H9 (cell line): ENCODE data around the gene CDH4. TPM values are rescaled to one million over a fixed set of nuclear protein-coding genes. Genes with fewer than 3 reads are reported as not detected.

Source experiments
- DNase-seq: peaks from one replicate; pipeline ENCODE4 v3.0.0-alpha.2; 2017
- H2AFZ ChIP-seq: one replicate; pipeline ENCODE4 v1.6.1; 2013; ENCODE audit warnings: mild to moderate bottlenecking, low read length, control low read depth, moderate library complexity
- H2AK5ac ChIP-seq: 2 replicates; pipeline ENCODE4 v1.6.1; 2013; ENCODE audit warnings: low read length, control low read depth, mixed read lengths; ENCODE audit not compliant: insufficient read length
- H2BK120ac ChIP-seq: one replicate; pipeline ENCODE4 v1.6.1; 2013; ENCODE audit warnings: low read depth, mild to moderate bottlenecking, low read length, control low read depth, inconsistent platforms; ENCODE audit not compliant: poor library complexity, severe bottlenecking
- H2BK12ac ChIP-seq: 2 replicates; pipeline ENCODE4 v1.6.1; 2013; ENCODE audit warnings: low read length, control low read depth, mixed read lengths, low read depth; ENCODE audit not compliant: insufficient read length
- H2BK15ac ChIP-seq: 2 replicates; pipeline ENCODE4 v1.6.1; 2013; ENCODE audit warnings: low read depth, low read length, control low read depth
- H2BK20ac ChIP-seq: one replicate; pipeline ENCODE4 v1.6.1; 2013; ENCODE audit warnings: low read depth, mild to moderate bottlenecking, low read length, control low read depth, inconsistent platforms; ENCODE audit not compliant: poor library complexity, severe bottlenecking
- H2BK5ac ChIP-seq: 2 replicates; pipeline ENCODE4 v1.6.1; 2013; ENCODE audit warnings: low read length, control low read depth, mixed read lengths; ENCODE audit not compliant: insufficient read length
- H3K14ac ChIP-seq: 2 replicates; pipeline ENCODE4 v1.6.1; 2013; ENCODE audit warnings: low read length, control low read depth; ENCODE audit not compliant: insufficient read depth
- H3K18ac ChIP-seq: 2 replicates; pipeline ENCODE4 v1.6.1; 2013; ENCODE audit warnings: low read depth, mild to moderate bottlenecking, mixed read lengths, low read length, control low read depth; ENCODE audit not compliant: insufficient read length
- H3K23ac ChIP-seq: 2 replicates; pipeline ENCODE4 v1.6.1; 2013; ENCODE audit warnings: low read length, control low read depth, mixed read lengths, low read depth; ENCODE audit not compliant: insufficient read length
- H3K23me2 ChIP-seq: 2 replicates; pipeline ENCODE4 v1.6.1; 2013; ENCODE audit warnings: low read depth, mild to moderate bottlenecking, mixed read lengths, low read length, control low read depth; ENCODE audit not compliant: insufficient read length, poor library complexity, severe bottlenecking
- H3K27ac ChIP-seq: 2 replicates; pipeline ENCODE4 v1.5.1; 2013; ENCODE audit warnings: low read length, control low read depth, mixed read lengths, low read depth; ENCODE audit not compliant: insufficient read length
- H3K27me3 ChIP-seq: 2 replicates; pipeline ENCODE4 v1.6.1; 2013; ENCODE audit warnings: low read length, control low read depth, inconsistent platforms; ENCODE audit not compliant: insufficient read depth
- H3K4ac ChIP-seq: 2 replicates; pipeline ENCODE4 v1.6.1; 2013; ENCODE audit warnings: low read depth, mild to moderate bottlenecking, control low read depth, inconsistent platforms, low read length, moderate library complexity
- H3K4me1 ChIP-seq: 2 replicates; pipeline ENCODE4 v1.6.1; 2013; ENCODE audit warnings: low read length, control low read depth, inconsistent platforms; ENCODE audit not compliant: insufficient read depth
- H3K4me2 ChIP-seq: 2 replicates; pipeline ENCODE4 v1.6.1; 2013; ENCODE audit warnings: low read length, control low read depth, mixed read lengths; ENCODE audit not compliant: insufficient read length, insufficient read depth
- H3K56ac ChIP-seq: 2 replicates; pipeline ENCODE4 v1.6.1; 2013; ENCODE audit warnings: low read depth, mild to moderate bottlenecking, mixed read lengths, low read length, control low read depth; ENCODE audit not compliant: insufficient read length
- H3K79me1 ChIP-seq: 2 replicates; pipeline ENCODE4 v1.6.1; 2013; ENCODE audit warnings: low read depth, mild to moderate bottlenecking, moderate library complexity, low read length, control low read depth, inconsistent platforms; ENCODE audit not compliant: insufficient read depth, poor library complexity, severe bottlenecking
- H3K79me2 ChIP-seq: 2 replicates; pipeline ENCODE4 v1.6.1; 2013; ENCODE audit warnings: low read length, control low read depth, inconsistent platforms; ENCODE audit not compliant: insufficient read depth
- H3K9ac ChIP-seq: 2 replicates; pipeline ENCODE4 v1.6.1; 2013; ENCODE audit warnings: low read length, control low read depth, mixed read lengths; ENCODE audit not compliant: insufficient read length; ENCODE audit errors: extremely low read depth
- H3K9me3 ChIP-seq: one replicate; pipeline ENCODE4 v1.6.1; 2013; ENCODE audit warnings: low read depth, low read length, inconsistent platforms; ENCODE audit not compliant: control insufficient read depth
- H3T11ph ChIP-seq: one replicate; pipeline ENCODE4 v1.6.1; 2013; ENCODE audit warnings: mild to moderate bottlenecking, low read length, control low read depth, inconsistent platforms
- H4K20me1 ChIP-seq: one replicate; pipeline ENCODE4 v1.6.1; 2013; ENCODE audit not compliant: control insufficient read depth, insufficient read length, insufficient read depth
- H4K5ac ChIP-seq: 2 replicates; pipeline ENCODE4 v1.6.1; 2013; ENCODE audit warnings: low read depth, mild to moderate bottlenecking, mixed read lengths, low read length, control low read depth; ENCODE audit not compliant: insufficient read length
- H4K8ac ChIP-seq: replicated peaks from 2 replicates; pipeline ENCODE4 v1.6.1; 2013; ENCODE audit warnings: low read length, control low read depth, mixed read lengths, low read depth; ENCODE audit not compliant: insufficient read length
- H4K91ac ChIP-seq: 2 replicates; pipeline ENCODE4 v1.6.1; 2013; ENCODE audit warnings: low read depth, mild to moderate bottlenecking, moderate library complexity, mixed read lengths, low read length, control low read depth; ENCODE audit not compliant: insufficient read length
- H3K27ac Mint-ChIP-seq, 3 experiments: 2 replicates in 2 of 3; 3 replicates in 1 of 3; pipeline ENCODE4 v1.8.0; 2020 to 2021; ENCODE audit warnings: mixed read lengths in 3 of 3, mild to moderate bottlenecking in 1 of 3, moderate library complexity in 1 of 3
- H3K27me3 Mint-ChIP-seq: 2 replicates; pipeline ENCODE4 v1.8.0; 2021; ENCODE audit warnings: low read depth, mild to moderate bottlenecking, moderate library complexity, mixed read lengths
- H3K36me3 Mint-ChIP-seq, 3 experiments: 2 replicates in 2 of 3; 3 replicates in 1 of 3; pipeline ENCODE4 v1.8.0; 2020 to 2021; ENCODE audit warnings: low read depth in 3 of 3, mixed read lengths in 3 of 3; ENCODE audit not compliant: insufficient read depth in 1 of 3
- H3K4me1 Mint-ChIP-seq, 2 experiments: 2 replicates each; pipeline ENCODE4 v1.8.0; 2020; ENCODE audit warnings: mixed read lengths in 2 of 2
- H3K4me3 Mint-ChIP-seq, 2 experiments: 2 replicates in 1 of 2; 3 replicates in 1 of 2; pipeline ENCODE4 v1.8.0; 2020 to 2021; ENCODE audit warnings: mild to moderate bottlenecking in 2 of 2, mixed read lengths in 2 of 2, moderate library complexity in 1 of 2
- H3K9me3 Mint-ChIP-seq, 2 experiments: 2 replicates in 1 of 2; 3 replicates in 1 of 2; pipeline ENCODE4 v1.8.0; 2020; ENCODE audit warnings: mild to moderate bottlenecking in 2 of 2, mixed read lengths in 2 of 2, moderate library complexity in 1 of 2
- CTCF ChIP-seq: fragments of 200-600 bp; sonication (generic); conservative IDR thresholded peaks from 3 replicates; pipeline ENCODE4 v1.8.0; 2021; ENCODE audit warnings: antibody characterized with exemption, mild to moderate bottlenecking
- WGBS: extraction: QIAGEN DNeasy Blood & Tissue Kit; methylation state at CpG from one replicate; pipeline ENCODE4 v1.1.7; 2013; ENCODE audit warnings: missing lambda C conversion rate, low lambda C conversion rate, mixed read lengths; ENCODE audit not compliant: insufficient read length; ENCODE audit errors: extremely low coverage; 5-methylcytosine and 5-hydroxymethylcytosine counted together
- total RNA-seq: library from RNA; stranded (reverse); gene quantifications from 2 replicates; pipeline ENCODE4 v1.2.1, GENCODE V29; 2021

The CDH4 gene
- total RNA-seq, 1 experiment from 2014 or later, result 3.0 TPM

- peaks cover 6 to 7% of the 10 kb centered on the region in 2 experiments for H3K4me1 Mint-ChIP-seq
- H3K23ac ChIP-seq, result no peak overlapping the region
- no peak overlapping the region for H3K27ac ChIP-seq
- DNase-seq, result no peak
- H2BK5ac ChIP-seq, result no peak overlapping the region
- no peak overlapping the region for H3K4ac ChIP-seq
- H4K91ac ChIP-seq, result no peak overlapping the region
- H2BK20ac ChIP-seq, result no peak overlapping the region
- H3K4me2 ChIP-seq, result no peak overlapping the region
- H2BK120ac ChIP-seq, result no peak overlapping the region
- no peaks in the 10 kb centered on the region for H3K9me3 ChIP-seq
- H2AK5ac ChIP-seq, result no peak overlapping the region
- no peak overlapping the region for H3K4me3 Mint-ChIP-seq
- H2BK15ac ChIP-seq, result no peak overlapping the region
- no peaks in the 10 kb centered on the region for H3K23me2 ChIP-seq
- H3K14ac ChIP-seq, result no peak overlapping the region
- no peaks in the 10 kb centered on the region for H3K79me1 ChIP-seq
- peaks cover 39% of the 10 kb centered on the region for H3K27me3 Mint-ChIP-seq
- no peak overlapping the region for H3K18ac ChIP-seq
- H4K5ac ChIP-seq, result no peak overlapping the region
- no peaks in the 10 kb centered on the region for H3K79me2 ChIP-seq
- H3T11ph ChIP-seq, result no peak overlapping the region
- H2AFZ ChIP-seq, result no peak overlapping the region
- no peaks in the 10 kb centered on the region for H3K4me1 ChIP-seq
- no peaks in the 10 kb centered on the region; the same call in 1 of the 2 replicates for H3K27me3 ChIP-seq
- no peak overlapping the region for H3K9ac ChIP-seq
- H3K56ac ChIP-seq, result no peak overlapping the region
- H4K8ac ChIP-seq, result no peak overlapping the region
- no CpG with 5 or more reads among the region's 22 CpGs for WGBS
- no peaks in the 10 kb centered on the region; a peak in 1 of 5 replicates for H3K9me3 Mint-ChIP-seq
- no peaks in the 10 kb centered on the region; a peak in 1 of 7 replicates for H3K36me3 Mint-ChIP-seq
- TF ChIP-seq CTCF, result no peak
- no peak overlapping the region; a peak in 1 of 7 replicates for H3K27ac Mint-ChIP-seq
- H4K20me1 ChIP-seq, result no peaks in the 10 kb centered on the region
- H2BK12ac ChIP-seq, result no peak overlapping the region
Observed at GRCh38 chr20:61731363-61732181, 479.5 kb downstream of the CDH4 start.
